GM10847 (cell line): ENCODE measurements around the gene ATP6V0D1.

Source experiments
- POLR2A ChIP-seq: IDR thresholded peaks from 2 replicates; pipeline ENCODE4 v1.6.1; 2011; ENCODE audit not compliant: insufficient read length; ENCODE audit errors: extremely low read depth

The ATP6V0D1 gene

GRCh38 chr16:67399749-67400704 is 80.9 kb downstream of the ATP6V0D1 start:
- no peak for TF ChIP-seq POLR2A

- no peak for TF ChIP-seq POLR2A
Observed at GRCh38 chr16:67399218-67399733, 81.7 kb downstream of the ATP6V0D1 start.

- TF ChIP-seq POLR2A: no peak
Observed at GRCh38 chr16:67398546-67399217, 82.3 kb downstream of the ATP6V0D1 start.

- no peak for TF ChIP-seq POLR2A
Observed at GRCh38 chr16:67397812-67398545, 83.0 kb downstream of the ATP6V0D1 start.

- TF ChIP-seq POLR2A: no peak
Observed at GRCh38 chr16:67397036-67397801, 83.7 kb downstream of the ATP6V0D1 start.

- no peak for TF ChIP-seq POLR2A
Observed at GRCh38 chr16:67396159-67397035, 84.6 kb downstream of the ATP6V0D1 start.

- TF ChIP-seq POLR2A: no peak
Observed at GRCh38 chr16:67395458-67396158, 85.3 kb downstream of the ATP6V0D1 start.

- TF ChIP-seq POLR2A: no peak
Observed at GRCh38 chr16:67395105-67395457, 85.9 kb downstream of the ATP6V0D1 start.

- TF ChIP-seq POLR2A: no peak
Observed at GRCh38 chr16:67394155-67395104, 86.5 kb downstream of the ATP6V0D1 start.

- no peak for TF ChIP-seq POLR2A
Observed at GRCh38 chr16:67393788-67394154, 87.2 kb downstream of the ATP6V0D1 start.

GRCh38 chr16:67393111-67393787 is 87.7 kb downstream of the ATP6V0D1 start, which contains the start of gene TPPP3:
TPPP3 (minus strand) TSS chr16:67393498; CDS start chr16:67391111, 2,387 bp downstream.
- no peak for TF ChIP-seq POLR2A
